H9 (cell line): ENCODE data around the gene P2RX2. TPM values are rescaled to one million over a fixed set of nuclear protein-coding genes. Genes with fewer than 3 reads are reported as not detected.

ENCODE experiments used
- DNase-seq: peaks from one replicate; pipeline ENCODE4 v3.0.0-alpha.2; 2017
- H2AFZ ChIP-seq: one replicate; pipeline ENCODE4 v1.6.1; 2013; ENCODE audit warnings: mild to moderate bottlenecking, low read length, control low read depth, moderate library complexity
- H2AK5ac ChIP-seq: 2 replicates; pipeline ENCODE4 v1.6.1; 2013; ENCODE audit warnings: low read length, control low read depth, mixed read lengths; ENCODE audit not compliant: insufficient read length
- H2BK120ac ChIP-seq: one replicate; pipeline ENCODE4 v1.6.1; 2013; ENCODE audit warnings: low read depth, mild to moderate bottlenecking, low read length, control low read depth, inconsistent platforms; ENCODE audit not compliant: poor library complexity, severe bottlenecking
- H2BK12ac ChIP-seq: 2 replicates; pipeline ENCODE4 v1.6.1; 2013; ENCODE audit warnings: low read length, control low read depth, mixed read lengths, low read depth; ENCODE audit not compliant: insufficient read length
- H2BK15ac ChIP-seq: 2 replicates; pipeline ENCODE4 v1.6.1; 2013; ENCODE audit warnings: low read depth, low read length, control low read depth
- H2BK20ac ChIP-seq: one replicate; pipeline ENCODE4 v1.6.1; 2013; ENCODE audit warnings: low read depth, mild to moderate bottlenecking, low read length, control low read depth, inconsistent platforms; ENCODE audit not compliant: poor library complexity, severe bottlenecking
- H2BK5ac ChIP-seq: 2 replicates; pipeline ENCODE4 v1.6.1; 2013; ENCODE audit warnings: low read length, control low read depth, mixed read lengths; ENCODE audit not compliant: insufficient read length
- H3K14ac ChIP-seq: 2 replicates; pipeline ENCODE4 v1.6.1; 2013; ENCODE audit warnings: low read length, control low read depth; ENCODE audit not compliant: insufficient read depth
- H3K18ac ChIP-seq: 2 replicates; pipeline ENCODE4 v1.6.1; 2013; ENCODE audit warnings: low read depth, mild to moderate bottlenecking, mixed read lengths, low read length, control low read depth; ENCODE audit not compliant: insufficient read length
- H3K23ac ChIP-seq: 2 replicates; pipeline ENCODE4 v1.6.1; 2013; ENCODE audit warnings: low read length, control low read depth, mixed read lengths, low read depth; ENCODE audit not compliant: insufficient read length
- H3K23me2 ChIP-seq: 2 replicates; pipeline ENCODE4 v1.6.1; 2013; ENCODE audit warnings: low read depth, mild to moderate bottlenecking, mixed read lengths, low read length, control low read depth; ENCODE audit not compliant: insufficient read length, poor library complexity, severe bottlenecking
- H3K27ac ChIP-seq: 2 replicates; pipeline ENCODE4 v1.5.1; 2013; ENCODE audit warnings: low read length, control low read depth, mixed read lengths, low read depth; ENCODE audit not compliant: insufficient read length
- H3K27me3 ChIP-seq: 2 replicates; pipeline ENCODE4 v1.6.1; 2013; ENCODE audit warnings: low read length, control low read depth, inconsistent platforms; ENCODE audit not compliant: insufficient read depth
- H3K4ac ChIP-seq: 2 replicates; pipeline ENCODE4 v1.6.1; 2013; ENCODE audit warnings: low read depth, mild to moderate bottlenecking, control low read depth, inconsistent platforms, low read length, moderate library complexity
- H3K4me1 ChIP-seq: 2 replicates; pipeline ENCODE4 v1.6.1; 2013; ENCODE audit warnings: low read length, control low read depth, inconsistent platforms; ENCODE audit not compliant: insufficient read depth
- H3K4me2 ChIP-seq: 2 replicates; pipeline ENCODE4 v1.6.1; 2013; ENCODE audit warnings: low read length, control low read depth, mixed read lengths; ENCODE audit not compliant: insufficient read length, insufficient read depth
- H3K56ac ChIP-seq: 2 replicates; pipeline ENCODE4 v1.6.1; 2013; ENCODE audit warnings: low read depth, mild to moderate bottlenecking, mixed read lengths, low read length, control low read depth; ENCODE audit not compliant: insufficient read length
- H3K79me1 ChIP-seq: 2 replicates; pipeline ENCODE4 v1.6.1; 2013; ENCODE audit warnings: low read depth, mild to moderate bottlenecking, moderate library complexity, low read length, control low read depth, inconsistent platforms; ENCODE audit not compliant: insufficient read depth, poor library complexity, severe bottlenecking
- H3K79me2 ChIP-seq: 2 replicates; pipeline ENCODE4 v1.6.1; 2013; ENCODE audit warnings: low read length, control low read depth, inconsistent platforms; ENCODE audit not compliant: insufficient read depth
- H3K9ac ChIP-seq: 2 replicates; pipeline ENCODE4 v1.6.1; 2013; ENCODE audit warnings: low read length, control low read depth, mixed read lengths; ENCODE audit not compliant: insufficient read length; ENCODE audit errors: extremely low read depth
- H3K9me3 ChIP-seq: one replicate; pipeline ENCODE4 v1.6.1; 2013; ENCODE audit warnings: low read depth, low read length, inconsistent platforms; ENCODE audit not compliant: control insufficient read depth
- H3T11ph ChIP-seq: one replicate; pipeline ENCODE4 v1.6.1; 2013; ENCODE audit warnings: mild to moderate bottlenecking, low read length, control low read depth, inconsistent platforms
- H4K20me1 ChIP-seq: one replicate; pipeline ENCODE4 v1.6.1; 2013; ENCODE audit not compliant: control insufficient read depth, insufficient read length, insufficient read depth
- H4K5ac ChIP-seq: 2 replicates; pipeline ENCODE4 v1.6.1; 2013; ENCODE audit warnings: low read depth, mild to moderate bottlenecking, mixed read lengths, low read length, control low read depth; ENCODE audit not compliant: insufficient read length
- H4K8ac ChIP-seq: replicated peaks from 2 replicates; pipeline ENCODE4 v1.6.1; 2013; ENCODE audit warnings: low read length, control low read depth, mixed read lengths, low read depth; ENCODE audit not compliant: insufficient read length
- H4K91ac ChIP-seq: 2 replicates; pipeline ENCODE4 v1.6.1; 2013; ENCODE audit warnings: low read depth, mild to moderate bottlenecking, moderate library complexity, mixed read lengths, low read length, control low read depth; ENCODE audit not compliant: insufficient read length
- H3K27ac Mint-ChIP-seq, 3 experiments: 2 replicates in 2 of 3; 3 replicates in 1 of 3; pipeline ENCODE4 v1.8.0; 2020 to 2021; ENCODE audit warnings: mixed read lengths in 3 of 3, mild to moderate bottlenecking in 1 of 3, moderate library complexity in 1 of 3
- H3K27me3 Mint-ChIP-seq: 2 replicates; pipeline ENCODE4 v1.8.0; 2021; ENCODE audit warnings: low read depth, mild to moderate bottlenecking, moderate library complexity, mixed read lengths
- H3K36me3 Mint-ChIP-seq, 3 experiments: 2 replicates in 2 of 3; 3 replicates in 1 of 3; pipeline ENCODE4 v1.8.0; 2020 to 2021; ENCODE audit warnings: low read depth in 3 of 3, mixed read lengths in 3 of 3; ENCODE audit not compliant: insufficient read depth in 1 of 3
- H3K4me1 Mint-ChIP-seq, 2 experiments: 2 replicates each; pipeline ENCODE4 v1.8.0; 2020; ENCODE audit warnings: mixed read lengths in 2 of 2
- H3K4me3 Mint-ChIP-seq, 2 experiments: 2 replicates in 1 of 2; 3 replicates in 1 of 2; pipeline ENCODE4 v1.8.0; 2020 to 2021; ENCODE audit warnings: mild to moderate bottlenecking in 2 of 2, mixed read lengths in 2 of 2, moderate library complexity in 1 of 2
- H3K9me3 Mint-ChIP-seq, 2 experiments: 2 replicates in 1 of 2; 3 replicates in 1 of 2; pipeline ENCODE4 v1.8.0; 2020; ENCODE audit warnings: mild to moderate bottlenecking in 2 of 2, mixed read lengths in 2 of 2, moderate library complexity in 1 of 2
- WGBS: extraction: QIAGEN DNeasy Blood & Tissue Kit; methylation state at CpG from one replicate; pipeline ENCODE4 v1.1.7; 2013; ENCODE audit warnings: missing lambda C conversion rate, low lambda C conversion rate, mixed read lengths; ENCODE audit not compliant: insufficient read length; ENCODE audit errors: extremely low coverage; 5-methylcytosine and 5-hydroxymethylcytosine counted together
- total RNA-seq: library from RNA; stranded (reverse); gene quantifications from 2 replicates; pipeline ENCODE4 v1.2.1, GENCODE V29; 2021
- TF ChIP-seq, protein P1 (sequence below): fragments of 200-600 bp; sonication (generic); conservative IDR thresholded peaks from 3 replicates; pipeline ENCODE4 v1.8.0; 2021; ENCODE audit warnings: antibody characterized with exemption, mild to moderate bottlenecking

Gene P2RX2
- total RNA-seq, 1 experiment from 2014 or later: 1.8 TPM

- Histone ChIP-seq H3K9ac (no peak overlapping the region), H2BK5ac (no peak overlapping the region), H3K18ac (no peak overlapping the region), H4K91ac (no peak overlapping the region), H2BK20ac (no peak overlapping the region), H3T11ph (no peak overlapping the region), H3K4ac (no peak overlapping the region), H2AK5ac (no peak overlapping the region), H2BK15ac (no peak overlapping the region), H3K4me2 (no peak overlapping the region), H4K8ac (no peak overlapping the region), H3K27me3 (no peaks in the 10 kb centered on the region), H3K56ac (no peak overlapping the region), H3K4me1 (no peaks in the 10 kb centered on the region), H3K9me3 (no peaks in the 10 kb centered on the region), H3K23ac (no peak overlapping the region), H3K79me2 (no peaks in the 10 kb centered on the region), H2AFZ (no peak overlapping the region), H3K79me1 (no peaks in the 10 kb centered on the region), H4K20me1 (no peaks in the 10 kb centered on the region), H2BK12ac (no peak overlapping the region), H3K23me2 (no peaks in the 10 kb centered on the region), H4K5ac (no peak overlapping the region), H3K14ac (no peak overlapping the region), H3K27ac (no peak overlapping the region), H2BK120ac (no peak overlapping the region)
- no peaks in the 10 kb centered on the region for H3K27me3 Mint-ChIP-seq
- TF ChIP-seq, protein P1, sequence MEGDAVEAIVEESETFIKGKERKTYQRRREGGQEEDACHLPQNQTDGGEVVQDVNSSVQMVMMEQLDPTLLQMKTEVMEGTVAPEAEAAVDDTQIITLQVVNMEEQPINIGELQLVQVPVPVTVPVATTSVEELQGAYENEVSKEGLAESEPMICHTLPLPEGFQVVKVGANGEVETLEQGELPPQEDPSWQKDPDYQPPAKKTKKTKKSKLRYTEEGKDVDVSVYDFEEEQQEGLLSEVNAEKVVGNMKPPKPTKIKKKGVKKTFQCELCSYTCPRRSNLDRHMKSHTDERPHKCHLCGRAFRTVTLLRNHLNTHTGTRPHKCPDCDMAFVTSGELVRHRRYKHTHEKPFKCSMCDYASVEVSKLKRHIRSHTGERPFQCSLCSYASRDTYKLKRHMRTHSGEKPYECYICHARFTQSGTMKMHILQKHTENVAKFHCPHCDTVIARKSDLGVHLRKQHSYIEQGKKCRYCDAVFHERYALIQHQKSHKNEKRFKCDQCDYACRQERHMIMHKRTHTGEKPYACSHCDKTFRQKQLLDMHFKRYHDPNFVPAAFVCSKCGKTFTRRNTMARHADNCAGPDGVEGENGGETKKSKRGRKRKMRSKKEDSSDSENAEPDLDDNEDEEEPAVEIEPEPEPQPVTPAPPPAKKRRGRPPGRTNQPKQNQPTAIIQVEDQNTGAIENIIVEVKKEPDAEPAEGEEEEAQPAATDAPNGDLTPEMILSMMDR: no peak
- no peaks in the 10 kb centered on the region for H3K9me3 Mint-ChIP-seq
- H3K4me3 Mint-ChIP-seq: peak overlapping the region in 1 of 2 experiments; percentile 38; a peak in 1 of 5 replicates
- H3K36me3 Mint-ChIP-seq: peaks cover 70 to 98% (median 95%) of the 10 kb centered on the region in 3 experiments; a peak in 6 of 7 replicates
- DNase-seq: no peak
- H3K4me1 Mint-ChIP-seq: no peaks in the 10 kb centered on the region
- peak overlapping the region in 1 of 3 experiments; percentile 68; a peak in 3 of 7 replicates for H3K27ac Mint-ChIP-seq
- WGBS: no CpG with 5 or more reads among the region's 21 CpGs
Measured at GRCh38 chr12:132664206-132665148, 45.9 kb downstream of the P2RX2 start.
